Vagina (tissue), 2 donors: ENCODE data around the gene UQCC3. TPM values are rescaled to one million over a fixed set of nuclear protein-coding genes. Genes with fewer than 3 reads are reported as not detected.
"Not testable (repeated sequence)": the region's sequence is repeated elsewhere in the genome, so short reads cannot be mapped to it uniquely, and the experiment has no call there.

Experiments
- DNase-seq, 2 donors: peaks; one replicate each; pipeline ENCODE4 v3.0.0-alpha.2; 2017; ENCODE audit errors: extremely low spot score in 2 of 2
- H3K27ac ChIP-seq: fragments of 200-600 bp; sonication (generic); one replicate; pipeline ENCODE4 v1.5.1; 2019
- H3K27me3 ChIP-seq: fragments of 200-600 bp; sonication (generic); one replicate; pipeline ENCODE4 v1.5.1; 2019
- H3K36me3 ChIP-seq, 2 donors: fragments of 200-600 bp; sonication (generic); one replicate each; pipeline ENCODE4 v1.5.1; 2017 to 2019
- H3K4me1 ChIP-seq: fragments of 200-600 bp; sonication (generic); one replicate; pipeline ENCODE4 v1.5.1; 2019
- H3K4me3 ChIP-seq, 2 donors: fragments of 200-600 bp; sonication (generic); 1 replicate in 1 of 2; 2 replicates in 1 of 2; pipeline ENCODE4 v1.5.1; 2016 to 2019
- H3K9me3 ChIP-seq: fragments of 200-600 bp; sonication (generic); one replicate; pipeline ENCODE4 v1.5.1; 2019
- POLR2A ChIP-seq, 2 donors: fragments of 450-650 bp; IDR thresholded peaks; one replicate each; pipeline ENCODE4 v1.6.1; 2017; ENCODE audit warnings: antibody characterized with exemption in 2 of 2, mild to moderate bottlenecking in 2 of 2, moderate library complexity in 2 of 2
- POLR2AphosphoS5 ChIP-seq, 2 donors: sonication (generic); formaldehyde crosslinking; IDR thresholded peaks; one replicate each; pipeline ENCODE4 v1.9.0; 2017; ENCODE audit warnings: antibody characterized with exemption in 2 of 2, mild to moderate bottlenecking in 2 of 2, low read depth in 1 of 2; ENCODE audit not compliant: insufficient read depth in 1 of 2
- intact Hi-C: fragments of 100-400 bp; cut with DNase I; formaldehyde crosslinking; loops from one replicate; pipeline ENCODE4 v1.15.1; 2023
- total RNA-seq: library from RNA; depleted of rRNA; stranded (reverse); fragments of >200 nt; gene quantifications from one replicate; pipeline ENCODE4 v1.2.3, GENCODE V29; 2016
- TF ChIP-seq, protein P1 (sequence below), 3 experiments: fragments of 450-650 bp in 2 of 3; fragments of 200-600 bp in 1 of 3; sonication (generic) in 1 of 3; IDR thresholded peaks; one replicate each; pipeline ENCODE4 v1.5.1; 2017 to 2019; ENCODE audit warnings: antibody characterized with exemption in 3 of 3, mild to moderate bottlenecking in 2 of 3, moderate library complexity in 2 of 3

Gene UQCC3
- total RNA-seq, 1 donor from 2014 or later, result 6.9 TPM

DNA sequence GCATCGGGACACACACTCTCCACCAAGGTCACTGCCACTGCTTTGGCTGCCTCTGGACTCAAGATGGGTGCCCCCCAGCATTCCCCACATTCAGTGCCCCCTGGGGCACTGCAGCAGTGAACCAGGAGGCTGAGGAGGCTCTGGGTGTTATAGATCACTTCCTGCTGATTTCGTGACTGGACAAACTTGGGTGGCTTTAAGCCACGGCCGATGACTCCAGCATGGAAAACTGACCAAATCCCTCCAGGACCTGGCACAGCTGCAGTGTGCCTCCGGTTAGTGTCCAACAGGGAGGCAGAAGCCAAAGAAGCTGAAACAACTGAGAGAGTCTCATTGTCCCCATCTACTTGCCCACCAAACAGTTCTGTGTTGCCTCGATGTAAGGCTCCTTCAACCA, 23.9 kb upstream of the UQCC3 start:
- no peak overlapping the region for H3K27ac ChIP-seq
- H3K4me3 ChIP-seq, result no peak overlapping the region
- H3K9me3 ChIP-seq, result no peaks in the 10 kb centered on the region
- no peaks in the 10 kb centered on the region for H3K27me3 ChIP-seq
- no peak for DNase-seq
- no peak for TF ChIP-seq POLR2AphosphoS5 (IDR thresholded peaks at IDR 0.05; ENCODE audit: insufficient read depth in 1 of 2, low read depth in 1 of 2)
- TF ChIP-seq, protein P1, sequence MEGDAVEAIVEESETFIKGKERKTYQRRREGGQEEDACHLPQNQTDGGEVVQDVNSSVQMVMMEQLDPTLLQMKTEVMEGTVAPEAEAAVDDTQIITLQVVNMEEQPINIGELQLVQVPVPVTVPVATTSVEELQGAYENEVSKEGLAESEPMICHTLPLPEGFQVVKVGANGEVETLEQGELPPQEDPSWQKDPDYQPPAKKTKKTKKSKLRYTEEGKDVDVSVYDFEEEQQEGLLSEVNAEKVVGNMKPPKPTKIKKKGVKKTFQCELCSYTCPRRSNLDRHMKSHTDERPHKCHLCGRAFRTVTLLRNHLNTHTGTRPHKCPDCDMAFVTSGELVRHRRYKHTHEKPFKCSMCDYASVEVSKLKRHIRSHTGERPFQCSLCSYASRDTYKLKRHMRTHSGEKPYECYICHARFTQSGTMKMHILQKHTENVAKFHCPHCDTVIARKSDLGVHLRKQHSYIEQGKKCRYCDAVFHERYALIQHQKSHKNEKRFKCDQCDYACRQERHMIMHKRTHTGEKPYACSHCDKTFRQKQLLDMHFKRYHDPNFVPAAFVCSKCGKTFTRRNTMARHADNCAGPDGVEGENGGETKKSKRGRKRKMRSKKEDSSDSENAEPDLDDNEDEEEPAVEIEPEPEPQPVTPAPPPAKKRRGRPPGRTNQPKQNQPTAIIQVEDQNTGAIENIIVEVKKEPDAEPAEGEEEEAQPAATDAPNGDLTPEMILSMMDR (IDR thresholded peaks at IDR 0.05), result no peak
- TF ChIP-seq POLR2A (IDR thresholded peaks at IDR 0.05), result no peak
- peaks cover 0 to 34% of the 10 kb centered on the region in 2 donors for H3K36me3 ChIP-seq
- intact Hi-C loops, result no loop called here
- peaks cover 41% of the 10 kb centered on the region for H3K4me1 ChIP-seq

DNA sequence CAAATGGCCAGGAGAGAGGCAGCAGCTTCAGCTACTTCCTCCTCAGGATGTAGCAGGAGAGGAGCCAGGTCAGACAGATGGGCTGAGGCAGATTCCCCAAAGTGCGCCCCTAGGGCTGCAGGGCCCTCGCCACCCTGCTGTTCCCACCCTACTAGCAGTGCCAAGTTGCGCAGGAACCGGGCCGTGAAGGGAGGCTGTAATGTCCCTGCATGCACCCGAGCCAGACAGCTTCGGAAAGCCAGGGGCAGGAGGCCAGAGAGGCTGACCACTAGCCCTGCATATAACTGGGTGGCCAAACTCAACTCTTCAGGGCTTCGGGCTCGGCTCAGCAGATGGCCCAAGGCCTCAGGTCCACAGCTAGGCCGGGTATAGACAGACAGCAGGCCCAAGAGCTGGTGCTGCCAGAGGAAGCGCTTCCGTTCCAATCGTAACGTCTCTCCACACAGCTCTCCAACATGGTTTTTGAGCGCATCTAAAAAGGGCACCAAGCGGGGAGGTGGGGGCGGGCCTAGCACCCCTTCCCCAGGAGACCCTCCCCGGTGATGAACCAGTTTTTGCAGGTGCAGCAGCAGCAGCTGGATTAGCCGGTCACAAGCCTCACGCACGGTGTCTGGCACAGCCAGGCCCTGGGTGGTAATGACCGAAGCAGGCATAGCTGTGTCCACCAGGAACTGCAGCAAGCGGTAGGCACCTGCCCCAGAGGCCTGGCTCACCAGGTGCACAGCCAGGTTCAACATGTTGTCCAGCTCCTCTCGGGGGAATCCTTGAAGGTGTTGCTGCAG, 23.1 kb upstream of the UQCC3 start:
- no peak for TF ChIP-seq POLR2AphosphoS5 (IDR thresholded peaks at IDR 0.05; ENCODE audit: insufficient read depth in 1 of 2, low read depth in 1 of 2)
- TF ChIP-seq, protein P1 (IDR thresholded peaks at IDR 0.05), result no peak
- no peak for TF ChIP-seq POLR2A (IDR thresholded peaks at IDR 0.05)
- no peaks in the 10 kb centered on the region for H3K27me3 ChIP-seq
- no peak overlapping the region for H3K27ac ChIP-seq
- H3K4me1 ChIP-seq, result peaks cover 43% of the 10 kb centered on the region
- H3K36me3 ChIP-seq, result peaks cover 0 to 28% of the 10 kb centered on the region in 2 donors
- no peak overlapping the region for H3K4me3 ChIP-seq
- intact Hi-C loops, result no loop called here
- no peak for DNase-seq
- no peaks in the 10 kb centered on the region for H3K9me3 ChIP-seq

DNA sequence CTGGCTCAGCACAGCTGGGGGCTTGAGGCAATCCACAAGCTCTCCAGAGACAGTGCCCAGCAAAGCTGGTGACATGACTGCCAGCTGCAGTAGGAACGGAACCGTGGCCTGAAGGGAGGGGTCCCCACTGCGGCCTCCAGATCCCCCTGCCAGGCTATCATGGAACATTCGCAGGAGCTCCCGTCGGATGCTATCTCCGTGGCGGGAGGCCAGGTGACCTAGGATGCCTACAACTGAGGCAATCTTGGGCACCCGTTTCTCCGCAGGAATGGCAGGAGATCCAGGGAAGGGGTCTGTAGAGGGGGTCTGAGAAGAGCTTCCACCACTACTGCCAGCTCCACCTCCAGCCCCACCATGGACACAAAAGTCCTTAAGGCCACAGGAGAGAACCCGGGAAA, 22.5 kb upstream of the UQCC3 start:
- Histone ChIP-seq H3K4me1 (peaks cover 43% of the 10 kb centered on the region), H3K9me3 (no peaks in the 10 kb centered on the region), H3K27ac (no peak overlapping the region), H3K27me3 (no peaks in the 10 kb centered on the region), H3K36me3 (peaks cover 0 to 22% of the 10 kb centered on the region in 2 donors), H3K4me3 (no peak overlapping the region)
- no peak for DNase-seq
- TF ChIP-seq POLR2A (IDR thresholded peaks at IDR 0.05) (no peak), POLR2AphosphoS5 (IDR thresholded peaks at IDR 0.05; ENCODE audit: insufficient read depth in 1 of 2, low read depth in 1 of 2) (no peak)
- TF ChIP-seq, protein P1 (IDR thresholded peaks at IDR 0.05), result no peak
- intact Hi-C loops, result no loop called here

DNA sequence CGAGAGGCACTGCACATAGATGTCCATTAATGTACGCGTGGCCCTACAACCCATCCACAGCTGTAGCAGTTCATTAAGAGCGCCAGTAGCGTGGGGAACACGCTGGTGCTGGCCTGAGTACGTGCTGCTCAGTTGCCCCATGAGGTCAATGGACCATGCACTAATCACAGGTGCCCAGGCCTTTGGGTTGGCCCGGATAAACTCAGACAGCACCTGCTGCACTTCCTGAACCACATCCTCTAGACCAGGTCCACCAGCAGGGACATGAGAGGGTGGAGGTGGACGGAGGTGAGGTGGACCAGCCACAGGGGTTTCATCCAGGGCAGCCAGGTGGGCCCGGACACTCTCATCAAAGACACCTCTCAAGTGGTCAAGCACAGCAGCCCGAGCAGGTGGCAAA, 22.0 kb upstream of the UQCC3 start:
- no peak for TF ChIP-seq POLR2A (IDR thresholded peaks at IDR 0.05)
- TF ChIP-seq, protein P1 (IDR thresholded peaks at IDR 0.05), result no peak
- TF ChIP-seq POLR2AphosphoS5 (IDR thresholded peaks at IDR 0.05; ENCODE audit: insufficient read depth in 1 of 2, low read depth in 1 of 2), result no peak
- H3K27ac ChIP-seq, result no peak overlapping the region
- intact Hi-C loops, result no loop called here
- H3K4me3 ChIP-seq, result no peak overlapping the region
- DNase-seq, result no peak
- peaks cover 0 to 17% of the 10 kb centered on the region in 2 donors for H3K36me3 ChIP-seq
- no peaks in the 10 kb centered on the region for H3K9me3 ChIP-seq
- peaks cover 40% of the 10 kb centered on the region for H3K4me1 ChIP-seq
- no peaks in the 10 kb centered on the region for H3K27me3 ChIP-seq

DNA sequence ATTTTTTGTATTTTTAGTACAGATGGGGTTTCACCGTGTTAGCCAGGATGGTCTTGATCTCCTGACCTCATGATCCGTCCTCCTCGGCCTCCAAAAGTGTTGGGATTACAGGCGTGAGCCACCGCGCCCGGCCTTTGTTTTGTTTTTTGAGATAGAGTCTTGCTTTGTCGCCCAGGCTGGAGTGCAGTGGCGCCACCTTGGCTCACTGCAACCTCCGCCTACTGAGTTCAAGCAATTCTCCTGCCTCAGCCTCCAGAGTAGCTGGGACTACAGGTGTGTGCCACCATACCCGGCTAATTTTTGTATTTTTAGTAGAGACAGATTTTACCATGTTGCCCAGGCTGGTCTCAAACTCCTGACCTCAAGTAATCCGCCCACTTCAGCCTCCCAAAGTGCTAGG, 21.2 kb upstream of the UQCC3 start:
- Histone ChIP-seq H3K36me3 (peaks cover 0 to 16% of the 10 kb centered on the region in 2 donors), H3K4me1 (peaks cover 32% of the 10 kb centered on the region)
- H3K27me3 ChIP-seq, H3K27ac ChIP-seq, intact Hi-C loops, DNase-seq, H3K9me3 ChIP-seq, H3K4me3 ChIP-seq: not testable (repeated sequence)
